GM12878 (cell line): ENCODE data around the gene GNA14. TPM values are rescaled to one million over a fixed set of nuclear protein-coding genes. Genes with fewer than 3 reads are reported as not detected.

Experiments used
- ATAC-seq: fragments of 200-7000 bp; cut with Tn5 transposase; 3 replicates; pipeline ENCODE4 v1.9.1; 2020; ENCODE audit warnings: mild to moderate bottlenecking, moderate library complexity
- BruUV-seq: library from RNA; stranded (reverse); fragments of 400-500 nt; replicated peaks from 2 replicates; lab custom pipeline; 2021; lab: Mats Ljungman, UMichigan
- CTCF ChIA-PET: fragments of 300-600 bp; sonication (Branson Sonifier 250); formaldehyde crosslinking; extraction: SDS; loops from one replicate; lab custom pipeline; 2021; ENCODE audit warnings: inconsistent platforms; lab: Yijun Ruan, JAX
- POLR2A ChIA-PET: fragments of 350-600 bp; formaldehyde crosslinking; extraction: SDS; loops from one replicate; lab custom pipeline; 2021; ENCODE audit warnings: inconsistent platforms; lab: Charles Lee
- RAD21 ChIA-PET: fragments of 300-600 bp; sonication (Branson Sonifier 250); formaldehyde crosslinking; loops from one replicate; lab custom pipeline; 2023; ENCODE audit warnings: antibody characterized with exemption; ENCODE audit not compliant: unreplicated experiment; lab: Charles Lee
- SMC1A ChIA-PET: fragments of 300-600 bp; sonication (Branson Sonifier 250); formaldehyde crosslinking; loops from one replicate; lab custom pipeline; 2023; ENCODE audit not compliant: unreplicated experiment, uncharacterized antibody; lab: Charles Lee
- DNase-seq: peaks from one replicate; pipeline ENCODE4 v3.0.0-alpha.2; 2011; ENCODE audit warnings: low read depth, low spot score
- FAIRE-seq: peaks from 3 replicates; lab custom pipeline; 2011; peaks lifted over from hg19 to GRCh38; lab: Jason Lieb, UNC
- H2AFZ ChIP-seq: 2 replicates; pipeline ENCODE4 v1.6.0; 2011; ENCODE audit warnings: low read depth, low read length, control low read depth; ENCODE audit not compliant: control insufficient read depth
- H3K27ac ChIP-seq: 2 replicates; pipeline ENCODE4 v1.5.1; 2011; ENCODE audit warnings: control low read depth; ENCODE audit not compliant: control insufficient read depth, insufficient read depth
- H3K27me3 ChIP-seq, 2 experiments: replicated peaks in 1 of 2; 2 replicates each; pipeline versions ENCODE4 v1.6.0 to v1.6.1; 2011; ENCODE audit warnings: low read length in 1 of 2; ENCODE audit not compliant: control insufficient read depth in 2 of 2, insufficient read depth in 2 of 2
- H3K36me3 ChIP-seq, 2 experiments: 2 replicates each; pipeline ENCODE4 v1.5.1; 2011; ENCODE audit warnings: low read length in 1 of 2; ENCODE audit not compliant: control insufficient read depth in 2 of 2, insufficient read depth in 2 of 2
- H3K4me1 ChIP-seq: 2 replicates; pipeline ENCODE4 v1.6.1; 2011; ENCODE audit warnings: mild to moderate bottlenecking, low read length, moderate library complexity, mixed read lengths; ENCODE audit not compliant: control insufficient read depth, insufficient read depth
- H3K4me2 ChIP-seq: 2 replicates; pipeline ENCODE4 v1.6.0; 2011; ENCODE audit warnings: control low read depth; ENCODE audit not compliant: control insufficient read depth, insufficient read depth
- H3K4me3 ChIP-seq: fragments of 200-600 bp; sonication (generic); 2 replicates; pipeline ENCODE4 v1.5.1; 2016
- H3K79me2 ChIP-seq: 2 replicates; pipeline ENCODE4 v1.6.0; 2011; ENCODE audit warnings: low read length; ENCODE audit not compliant: control insufficient read depth, insufficient read depth
- H3K9ac ChIP-seq: 2 replicates; pipeline ENCODE4 v1.8.0; 2011; ENCODE audit warnings: low read length, control low read depth, mixed read lengths; ENCODE audit not compliant: control insufficient read depth, insufficient read depth
- H3K9me3 ChIP-seq: replicated peaks from 3 replicates; pipeline ENCODE4 v1.5.1; 2011; ENCODE audit warnings: mild to moderate bottlenecking, low read length; ENCODE audit not compliant: control insufficient read depth, insufficient read depth
- H4K20me1 ChIP-seq: 2 replicates; pipeline ENCODE4 v1.6.0; 2011; ENCODE audit not compliant: control insufficient read depth, insufficient read depth
- ATF7 ChIP-seq: fragments of 450-650 bp; IDR thresholded peaks from 2 replicates; pipeline ENCODE4 v1.6.1; 2016; ENCODE audit warnings: low read depth, mild to moderate bottlenecking
- BRCA1 ChIP-seq: IDR thresholded peaks from 2 replicates; pipeline ENCODE4 v1.6.1; 2011; ENCODE audit warnings: low read depth, low read length, improper control_type of control experiment
- CBFB ChIP-seq: IDR thresholded peaks from 2 replicates; pipeline ENCODE4 v1.6.1; 2016; ENCODE audit warnings: antibody characterized with exemption, low read depth
- CHD1 ChIP-seq: IDR thresholded peaks from 2 replicates; pipeline ENCODE4 v1.6.1; 2012; ENCODE audit warnings: low read depth, low read length, improper control_type of control experiment
- CHD2 ChIP-seq: IDR thresholded peaks from 2 replicates; pipeline ENCODE4 v1.6.1; 2011; ENCODE audit warnings: low read depth, low read length, improper control_type of control experiment, borderline replicate concordance
- EGR1 ChIP-seq, 2 experiments: IDR thresholded peaks; 1 replicate in 1 of 2; 2 replicates in 1 of 2; pipeline ENCODE4 v1.6.1; 2011 to 2012; ENCODE audit warnings: low read depth in 2 of 2, low read length in 2 of 2, borderline replicate concordance in 1 of 2, mild to moderate bottlenecking in 1 of 2, moderate library complexity in 1 of 2
- ETV6 ChIP-seq, 2 experiments: fragments of 450-650 bp in 1 of 2; IDR thresholded peaks in 1 of 2; conservative IDR thresholded peaks in 1 of 2; 2 replicates each; pipeline ENCODE4 v1.6.1; 2014; ENCODE audit warnings: antibody characterized with exemption in 1 of 2, borderline replicate concordance in 1 of 2, low read depth in 1 of 2, mild to moderate bottlenecking in 1 of 2, moderate library complexity in 1 of 2
- GATAD2B ChIP-seq: fragments of 450-650 bp; conservative IDR thresholded peaks from 2 replicates; pipeline ENCODE4 v1.6.1; 2017; ENCODE audit warnings: low read depth, mild to moderate bottlenecking, moderate library complexity
- MAX ChIP-seq: IDR thresholded peaks from 2 replicates; pipeline ENCODE4 v1.6.1; 2012; ENCODE audit warnings: low read depth, low read length, improper control_type of control experiment
- MTA2 ChIP-seq: fragments of 450-650 bp; IDR thresholded peaks from 2 replicates; pipeline ENCODE4 v1.6.1; 2016; ENCODE audit warnings: low read depth, mild to moderate bottlenecking, moderate library complexity
- MTA3 ChIP-seq: IDR thresholded peaks from 2 replicates; pipeline ENCODE4 v1.6.1; 2012; ENCODE audit warnings: low read length, inconsistent platforms, borderline replicate concordance
- RUNX3 ChIP-seq: IDR thresholded peaks from 2 replicates; pipeline ENCODE4 v1.6.1; 2012; ENCODE audit warnings: low read length, inconsistent platforms
- SREBF2 ChIP-seq: IDR thresholded peaks from 2 replicates; pipeline ENCODE4 v1.6.1; 2012; ENCODE audit warnings: mild to moderate bottlenecking, low read length
- STAT1 ChIP-seq: fragments of 450-650 bp; conservative IDR thresholded peaks from 2 replicates; pipeline ENCODE4 v1.6.1; 2014; ENCODE audit warnings: antibody characterized with exemption, mild to moderate bottlenecking
- ZBED1 ChIP-seq: IDR thresholded peaks from 2 replicates; pipeline ENCODE4 v1.6.1; 2016; ENCODE audit warnings: borderline replicate concordance
- ZBTB11 ChIP-seq: fragments of 450-650 bp; formaldehyde crosslinking; IDR thresholded peaks from 2 replicates; pipeline ENCODE4 v1.5.0; 2022; ENCODE audit warnings: mild to moderate bottlenecking, missing genetic modification characterization
- ZNF24 ChIP-seq: fragments of 450-650 bp; IDR thresholded peaks from 2 replicates; pipeline ENCODE4 v1.6.1; 2017; ENCODE audit warnings: antibody characterized with exemption, mild to moderate bottlenecking
- WGBS: methylation state at CpG from one replicate; pipeline ENCODE4 v1.1.6; 2016; ENCODE audit warnings: low lambda C conversion rate; ENCODE audit not compliant: insufficient replicate concordance, insufficient coverage; ENCODE audit errors: missing lambda C conversion rate; 5-methylcytosine and 5-hydroxymethylcytosine counted together
- in situ Hi-C: fragments of 300-500 bp; cut with MboI; formaldehyde crosslinking; loops from 9 replicates; pipeline ENCODE4 v1.14.3; 2018; ENCODE audit warnings: mixed read lengths
- intact Hi-C: fragments of 100-400 bp; cut with micrococcal nuclease; formaldehyde crosslinking; loops from one replicate; pipeline ENCODE4 v1.14.2; 2022; ENCODE audit not compliant: unreplicated experiment
- polyA plus RNA-seq, 11 experiments: library from polyadenylated mRNA; depleted of rRNA in 4 of 11; unstranded in 6 of 11; stranded (reverse) in 5 of 11; fragments of >200 nt; fragmentation: Nextera tagmentation in 4 of 11; fragmentation: Illumina TruSeq in 1 of 11; extraction: Ambion mirVana in 4 of 11; extraction: Trizol in 1 of 11; gene quantifications; 1 replicate in 1 of 11; 2 replicates in 10 of 11; pipeline versions ENCODE4 v1.2.1 to v1.2.3, GENCODE V29; 2011 to 2016; ENCODE audit warnings: inconsistent platforms in 2 of 11, missing spikeins in 2 of 11, low read depth in 1 of 11
- total RNA-seq, 4 experiments: library from RNA; depleted of rRNA in 3 of 4; stranded (reverse); fragments of >200 nt in 3 of 4; fragmentation: Illumina TruSeq in 1 of 4; extraction: Trizol in 1 of 4; gene quantifications; 2 replicates each; pipeline versions ENCODE4 v1.2.1 to v1.2.3, GENCODE V29; 2013 to 2021
- TF ChIP-seq, protein P1 (sequence below): IDR thresholded peaks from 2 replicates; pipeline ENCODE4 v1.6.1; 2011; ENCODE audit warnings: borderline replicate concordance, low read depth, mild to moderate bottlenecking, moderate library complexity, mixed read lengths, low read length; ENCODE audit not compliant: insufficient read depth; ENCODE audit errors: extremely low read length

GNA14 gene
- total and polyA plus RNA-seq, 10 of the 15 experiments (the other 5 are each of a cell fraction or from before 2014, with no cell fraction given) = 0.17 TPM; not detected in 9

DNA sequence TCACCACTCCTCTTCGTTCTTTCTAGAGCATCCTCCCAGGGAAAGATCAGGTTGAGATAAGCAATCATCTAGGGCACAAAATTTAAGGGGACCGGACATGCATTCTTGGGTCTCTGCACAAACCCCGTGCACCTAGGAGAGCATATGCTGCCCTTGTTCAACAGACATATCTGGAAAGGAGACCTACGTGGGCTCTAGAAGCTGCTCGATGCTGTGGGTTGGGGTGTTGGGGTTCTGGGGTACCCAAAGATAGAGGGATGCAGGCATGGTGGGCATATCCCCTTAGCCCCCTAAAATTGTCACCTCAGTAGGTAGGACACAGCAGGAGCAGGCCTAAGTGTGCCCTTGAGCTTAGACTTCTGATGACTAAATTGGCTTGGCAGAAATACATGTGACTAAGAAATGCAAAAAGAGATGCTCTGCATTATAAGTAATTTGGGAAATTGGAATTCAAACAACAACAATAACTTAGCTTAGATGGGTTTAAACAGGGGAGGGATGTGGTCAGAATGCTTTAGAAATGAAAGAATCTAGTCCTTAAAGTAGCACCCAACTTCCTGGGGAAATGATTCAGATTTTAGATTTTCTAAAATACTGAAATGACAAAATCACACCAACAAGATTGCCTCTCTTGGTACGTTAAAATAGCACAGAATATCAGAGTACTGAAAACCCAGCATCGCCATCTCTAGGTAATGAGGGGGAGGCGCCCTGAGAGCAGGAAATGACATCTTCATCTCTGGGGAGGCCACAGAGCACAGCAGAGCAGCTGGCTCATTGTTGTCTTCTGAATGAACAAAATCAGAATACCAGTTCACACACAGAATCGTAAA is 172.3 kb downstream of the GNA14 start (continued):
- no peak for TF ChIP-seq CBFB
- TF ChIP-seq MAX = no peak
- no peak for TF ChIP-seq MTA3

DNA sequence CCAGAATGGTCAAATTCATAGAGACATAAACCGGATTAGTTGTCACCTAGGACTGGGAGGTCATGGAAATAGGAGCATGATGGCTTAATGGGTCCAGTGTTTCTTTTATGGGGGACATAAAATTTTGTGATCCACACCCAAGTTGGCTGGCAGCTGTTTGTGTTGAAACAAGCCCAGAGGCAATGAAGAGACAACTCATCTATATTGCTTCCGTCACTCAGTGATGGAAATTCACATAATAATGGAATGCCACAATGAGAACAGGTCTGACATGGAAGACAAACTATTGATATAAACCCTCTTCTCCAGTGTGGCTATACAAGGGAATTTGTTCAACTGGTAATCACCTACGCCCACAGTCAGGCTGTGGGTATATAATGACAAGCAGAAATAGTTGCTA is 173.2 kb downstream of the GNA14 start:
- Histone ChIP-seq H2AFZ (no peak overlapping the region), H3K9me3 (no peaks in the 10 kb centered on the region), H3K27me3 (no peaks in the 10 kb centered on the region; a peak in 1 of 4 replicates), H3K36me3 (no peaks in the 10 kb centered on the region), H3K79me2 (no peaks in the 10 kb centered on the region), H4K20me1 (no peaks in the 10 kb centered on the region), H3K4me2 (no peak overlapping the region), H3K9ac (no peak overlapping the region), H3K27ac (no peak overlapping the region), H3K4me1 (no peaks in the 10 kb centered on the region), H3K4me3 (no peak overlapping the region)
- RAD21 ChIA-PET = no interaction called here
- no peak for ATAC-seq
- no peak for FAIRE-seq
- TF ChIP-seq BRCA1 (no peak), GATAD2B (no peak), MTA2 (no peak), CHD2 (no peak), RUNX3 (no peak), ETV6 (conservative IDR thresholded peaks at IDR 0.05 in 1 of 2, IDR thresholded peaks at IDR 0.05 in 1 of 2; ENCODE audit: borderline replicate concordance in 1 of 2, low read depth in 1 of 2) (no peak), STAT1 (no peak), ZBTB11 (CRISPR knock-in tag) (no peak), ZNF24 (no peak), EGR1 (IDR thresholded peaks at IDR 0.05; ENCODE audit: borderline replicate concordance in 1 of 2, low read depth in 2 of 2, low read length in 2 of 2) (no peak), ZBED1 (no peak), CHD1 (no peak), ATF7 (no peak), SREBF2 (no peak)
- TF ChIP-seq, protein P1, sequence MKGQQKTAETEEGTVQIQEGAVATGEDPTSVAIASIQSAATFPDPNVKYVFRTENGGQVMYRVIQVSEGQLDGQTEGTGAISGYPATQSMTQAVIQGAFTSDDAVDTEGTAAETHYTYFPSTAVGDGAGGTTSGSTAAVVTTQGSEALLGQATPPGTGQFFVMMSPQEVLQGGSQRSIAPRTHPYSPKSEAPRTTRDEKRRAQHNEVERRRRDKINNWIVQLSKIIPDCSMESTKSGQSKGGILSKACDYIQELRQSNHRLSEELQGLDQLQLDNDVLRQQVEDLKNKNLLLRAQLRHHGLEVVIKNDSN = no peak
- in situ Hi-C loops (no loop called here), intact Hi-C loops (no loop called here)
- POLR2A ChIA-PET = no interaction called here
- WGBS = 80% methylated on average over 3 of the region's 3 CpGs
- SMC1A ChIA-PET = no interaction called here
- no TSS peak for BruUV-seq
- CTCF ChIA-PET = interaction anchor here (3.2 kb wide), 1 partner anchor 18 kb away, joined by 12 read pairs; no protein-coding TSS in a partner anchor
- no peak for DNase-seq
